GM21723 (cell line): ENCODE results near the gene RAB30.
"Not testable (repeated sequence)": the region's sequence is repeated elsewhere in the genome, so short reads cannot be mapped to it uniquely, and the experiment has no call there.

Experiments
- ATAC-seq: cut with Tn5 transposase; IDR thresholded peaks from one replicate; pipeline ENCODE4 v1.9.1; 2021; ENCODE audit warnings: mild to moderate bottlenecking, moderate library complexity; ENCODE audit not compliant: unreplicated experiment

Gene RAB30

DNA sequence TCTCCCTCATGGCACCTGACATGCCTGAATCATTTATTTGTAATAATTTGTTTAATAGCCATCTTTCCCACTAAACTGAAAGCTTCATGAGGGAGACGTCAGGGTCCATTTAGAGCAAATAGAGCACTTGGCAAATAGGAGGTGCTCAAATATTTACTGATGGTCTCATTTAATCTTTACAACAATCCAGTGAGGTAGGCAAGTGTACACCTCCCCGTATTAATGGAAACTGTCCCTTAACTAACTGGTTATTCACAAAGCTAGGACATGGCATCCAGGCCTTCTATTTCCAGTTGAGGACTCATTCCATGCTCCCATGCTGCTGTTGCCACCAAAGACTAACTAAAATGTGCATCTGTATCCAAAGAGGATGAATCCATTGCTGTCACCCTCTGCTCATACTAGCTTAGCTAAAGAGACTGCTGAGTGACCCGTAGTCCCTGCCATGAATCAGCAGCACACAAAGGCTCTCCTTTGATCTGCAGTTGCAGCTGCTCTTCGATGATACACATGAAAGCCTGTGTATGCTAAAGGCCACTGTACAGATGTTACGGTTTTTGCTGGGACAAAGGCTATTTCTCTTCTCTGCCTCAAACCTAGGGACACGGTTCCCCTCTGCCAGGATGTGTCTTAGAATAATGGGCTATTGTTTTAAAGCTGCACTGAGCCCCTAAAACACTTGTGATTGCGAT, 82.6 kb downstream of the RAB30 start:
- no peak for ATAC-seq

DNA sequence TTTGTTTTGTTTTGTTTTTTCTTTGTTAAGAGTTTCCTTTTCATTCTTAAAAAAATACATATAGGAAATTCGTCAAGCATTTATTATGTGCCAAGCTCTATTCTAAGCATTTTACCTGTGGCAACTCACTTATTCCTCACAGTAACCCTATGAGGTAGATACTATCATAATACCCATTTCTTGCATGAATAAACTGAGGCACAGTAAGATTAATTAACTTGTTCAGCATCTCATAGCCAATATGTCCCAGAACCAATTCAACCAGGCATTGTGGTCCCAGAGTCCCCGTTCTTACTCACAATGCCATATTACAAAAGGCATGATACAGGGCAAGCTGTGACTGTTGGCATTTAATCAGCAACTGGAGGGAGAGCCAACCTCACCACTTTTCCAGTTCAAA, 83.7 kb downstream of the RAB30 start:
- no peak for ATAC-seq

- ATAC-seq: no peak
Observed at GRCh38 chr11:82986446-82986845, 85.3 kb downstream of the RAB30 start.

DNA sequence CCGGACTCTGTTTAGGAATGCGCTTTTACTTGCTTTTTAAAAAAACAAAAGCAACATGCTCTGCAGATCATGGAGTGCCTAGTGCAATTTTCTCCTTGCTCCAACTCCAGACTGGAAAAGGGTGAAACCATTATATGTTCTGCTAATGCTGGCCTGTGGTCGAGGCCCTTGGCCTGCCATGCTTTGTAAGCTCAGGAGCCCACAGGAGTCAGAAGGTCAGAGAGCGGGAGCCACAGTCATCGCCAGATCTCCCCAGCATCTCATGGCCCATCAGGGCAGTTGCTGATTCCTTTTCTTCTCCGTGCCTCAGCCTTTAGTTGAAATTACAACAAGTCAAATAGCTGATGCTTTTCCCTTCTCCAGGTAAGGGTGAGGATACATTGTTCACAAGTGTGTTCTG, 89.8 kb downstream of the RAB30 start:
- no peak for ATAC-seq

- ATAC-seq: no peak
Observed at GRCh38 chr11:82980947-82981346, 90.8 kb downstream of the RAB30 start.

GRCh38 chr11:82980292-82980691, 91.4 kb downstream of the RAB30 start:
- ATAC-seq: no peak

DNA sequence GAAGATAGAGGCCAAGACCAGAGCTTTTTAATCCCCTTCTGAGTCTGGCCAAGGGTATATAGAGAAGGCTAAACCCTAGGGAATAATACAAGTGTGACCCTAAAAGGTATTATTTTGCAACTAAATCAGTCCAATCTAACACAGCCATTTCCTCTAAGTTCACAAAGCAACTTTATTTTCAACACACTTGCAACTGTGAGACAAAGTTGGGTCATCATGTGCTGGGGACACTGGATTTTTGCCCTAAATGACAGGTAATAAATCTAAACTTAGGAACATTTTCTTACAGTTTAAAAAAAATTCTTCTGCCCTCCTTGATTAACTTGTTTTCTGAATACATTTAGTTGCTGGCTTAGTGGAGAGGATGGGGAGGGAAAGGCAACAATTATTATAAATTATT, 91.9 kb downstream of the RAB30 start:
- ATAC-seq: no peak

- ATAC-seq: peak; percentile 60
Observed at GRCh38 chr11:82978422-82979099, 93.1 kb downstream of the RAB30 start.

DNA sequence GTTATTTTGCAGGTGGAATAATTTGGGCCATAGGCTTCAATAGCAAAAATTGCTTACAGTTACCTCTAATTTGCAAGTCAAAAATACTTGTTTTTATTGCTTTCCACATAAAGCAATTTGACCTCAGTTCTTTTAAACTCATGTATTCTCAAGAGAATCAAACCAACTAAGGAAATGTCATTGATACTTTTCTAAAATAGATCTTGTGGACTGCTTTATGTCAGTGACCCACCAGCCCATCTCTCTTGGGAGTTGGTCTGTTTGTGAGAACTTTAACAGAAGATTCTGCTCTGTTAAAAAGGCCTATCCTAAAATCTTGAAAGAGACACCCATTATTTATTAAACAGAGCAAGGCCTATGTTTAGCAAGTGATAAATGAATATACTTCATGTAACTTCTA, 94.9 kb downstream of the RAB30 start:
- no peak for ATAC-seq

GRCh38 chr11:82975882-82976281, 95.8 kb downstream of the RAB30 start:
- ATAC-seq: no peak

DNA sequence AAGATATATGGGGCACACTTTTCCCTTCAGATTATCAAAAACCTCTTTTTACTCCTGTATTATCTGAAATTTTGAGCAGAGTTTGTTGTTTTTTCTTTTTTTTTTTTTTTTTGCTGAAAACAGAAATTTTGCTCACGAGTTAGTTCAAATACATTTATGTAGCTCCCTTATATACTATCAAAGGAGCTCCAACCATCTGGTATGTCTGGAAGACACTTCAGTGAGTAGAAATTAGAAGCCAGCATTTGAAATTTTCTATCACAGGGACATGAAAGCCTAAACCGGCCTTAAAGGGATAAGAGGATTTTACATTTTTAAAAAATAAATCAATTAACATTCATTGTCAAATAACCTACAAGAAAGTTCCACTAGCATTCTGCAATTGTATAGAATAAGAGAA, 96.8 kb downstream of the RAB30 start:
- no peak for ATAC-seq

- no peak for ATAC-seq
Observed at GRCh38 chr11:82974135-82974534, 97.6 kb downstream of the RAB30 start.

DNA sequence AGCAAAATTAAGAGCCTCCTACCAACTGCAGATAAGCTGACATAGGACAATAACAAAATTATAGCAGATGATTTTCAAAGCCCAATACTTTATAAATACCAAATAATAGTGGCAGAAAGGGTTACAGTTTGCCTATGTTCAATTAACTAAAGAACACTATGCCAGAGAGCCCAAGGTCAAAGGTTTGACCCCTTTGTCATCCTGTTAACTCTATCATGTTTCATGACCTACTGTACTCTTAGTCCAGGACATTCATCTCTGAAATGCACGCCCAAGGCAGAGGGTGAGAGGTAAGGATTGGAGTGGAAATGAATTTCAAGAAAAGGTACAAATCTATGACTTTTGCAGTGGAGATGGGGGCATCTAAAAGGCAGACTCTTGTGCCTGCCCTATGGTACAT, 99.6 kb downstream of the RAB30 start:
- no peak for ATAC-seq

GRCh38 chr11:82971519-82971946, 100.2 kb downstream of the RAB30 start:
- not testable (repeated sequence) for ATAC-seq

DNA sequence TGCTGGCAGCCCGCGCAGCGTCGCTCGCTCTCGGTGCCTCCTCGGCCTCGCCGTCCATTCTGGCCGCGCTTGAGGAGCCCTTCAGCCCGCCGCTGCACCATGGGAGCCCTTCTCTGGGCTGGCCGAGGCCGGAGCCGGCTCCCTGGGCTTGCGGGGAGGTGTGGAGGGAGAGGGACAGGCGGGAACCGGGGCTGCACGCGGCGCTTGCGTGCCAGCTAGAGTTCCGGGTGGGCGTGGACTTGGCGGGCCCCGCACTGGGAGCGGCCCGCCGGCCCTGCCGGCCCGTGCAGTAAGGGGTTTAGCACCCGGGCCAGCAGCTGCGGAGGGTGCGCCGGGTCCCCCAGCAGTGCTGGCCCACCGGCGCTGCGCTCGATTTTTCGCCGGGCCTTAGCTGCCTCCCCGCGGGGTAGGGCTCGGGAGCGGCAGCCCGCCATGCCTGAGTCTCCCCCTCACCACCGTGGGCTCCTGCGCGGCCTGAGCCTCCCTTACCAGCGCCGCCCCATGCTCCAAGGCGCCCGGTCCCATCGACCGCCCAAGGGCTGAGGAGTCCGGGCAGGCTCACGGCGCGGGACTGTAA, 101.1 kb downstream of the RAB30 start:
- ATAC-seq: not testable (repeated sequence)

GRCh38 chr11:82969811-82970210, 101.9 kb downstream of the RAB30 start:
- ATAC-seq: peak; percentile 99

DNA sequence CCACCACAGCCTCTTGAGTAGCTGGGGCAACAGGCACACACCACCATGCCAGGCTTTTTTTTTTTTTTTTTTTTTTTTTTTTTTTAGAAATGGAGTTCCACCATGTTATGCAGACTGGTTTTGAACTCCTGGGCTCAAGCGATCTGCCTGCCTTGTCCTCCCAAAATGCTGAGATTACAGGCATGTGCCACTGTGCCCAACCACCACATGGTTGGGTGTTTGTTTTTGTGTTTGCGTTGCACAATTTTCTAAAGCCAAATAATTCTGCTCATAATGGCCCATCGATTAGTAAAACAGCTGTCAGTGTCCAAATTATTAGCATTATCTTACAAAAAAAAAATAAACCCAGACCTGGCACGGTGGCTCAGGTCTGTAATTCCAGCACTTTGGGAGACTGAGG, 104.3 kb downstream of the RAB30 start:
- ATAC-seq: no peak

DNA sequence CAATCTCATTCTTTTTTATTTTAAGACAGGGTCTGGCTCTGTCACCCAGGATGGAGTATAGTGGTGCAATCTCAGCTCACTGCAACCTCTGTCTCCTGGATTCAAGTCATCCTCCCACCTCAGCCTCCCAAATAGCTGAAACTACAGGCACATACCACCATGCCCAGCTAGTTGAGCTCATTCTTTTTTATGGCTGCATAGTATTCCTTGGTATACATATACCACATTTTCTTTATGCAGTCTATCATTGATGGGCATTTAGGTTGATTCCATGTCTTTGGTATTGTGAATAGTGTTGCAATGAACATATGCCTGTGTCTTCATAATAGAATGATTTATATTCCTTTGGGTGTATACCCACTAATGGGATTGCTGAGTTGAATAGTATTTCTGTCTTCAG, 109.7 kb downstream of the RAB30 start:
- ATAC-seq: not testable (repeated sequence)

DNA sequence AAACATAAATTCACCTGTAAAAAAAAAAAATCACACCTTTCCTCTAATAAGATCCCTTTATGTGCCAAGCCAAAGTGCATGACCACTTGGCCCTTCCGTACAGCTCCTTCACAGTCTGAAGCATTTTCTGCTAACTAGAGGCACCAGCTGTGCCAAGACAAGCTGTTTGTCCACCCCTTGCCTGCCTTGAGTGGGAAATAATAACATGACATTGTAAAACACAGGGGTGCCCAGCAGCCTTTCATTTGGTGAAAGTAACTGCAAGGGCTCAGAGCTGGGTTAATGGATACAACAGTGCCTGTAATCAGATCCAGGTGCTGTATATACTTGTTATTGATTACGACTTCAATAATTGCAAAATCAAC, 110.9 kb downstream of the RAB30 start:
- ATAC-seq: peak; percentile 11

- peak; percentile 94 for ATAC-seq
Observed at GRCh38 chr11:82959987-82960778, 111.5 kb downstream of the RAB30 start.

- ATAC-seq: not testable (repeated sequence)
Observed at GRCh38 chr11:82955736-82956453, 115.8 kb downstream of the RAB30 start.
